G401.6 (cell line): Measurements from ENCODE around the gene FRMPD3.
"Not testable (repeated sequence)": the region's sequence is repeated elsewhere in the genome, so short reads cannot be mapped to it uniquely, and the experiment has no call there.

Source experiments
- FAIRE-seq: peaks from 2 replicates; lab custom pipeline; 2012; peaks lifted over from hg19 to GRCh38; lab: Jason Lieb, UNC

The FRMPD3 gene

DNA sequence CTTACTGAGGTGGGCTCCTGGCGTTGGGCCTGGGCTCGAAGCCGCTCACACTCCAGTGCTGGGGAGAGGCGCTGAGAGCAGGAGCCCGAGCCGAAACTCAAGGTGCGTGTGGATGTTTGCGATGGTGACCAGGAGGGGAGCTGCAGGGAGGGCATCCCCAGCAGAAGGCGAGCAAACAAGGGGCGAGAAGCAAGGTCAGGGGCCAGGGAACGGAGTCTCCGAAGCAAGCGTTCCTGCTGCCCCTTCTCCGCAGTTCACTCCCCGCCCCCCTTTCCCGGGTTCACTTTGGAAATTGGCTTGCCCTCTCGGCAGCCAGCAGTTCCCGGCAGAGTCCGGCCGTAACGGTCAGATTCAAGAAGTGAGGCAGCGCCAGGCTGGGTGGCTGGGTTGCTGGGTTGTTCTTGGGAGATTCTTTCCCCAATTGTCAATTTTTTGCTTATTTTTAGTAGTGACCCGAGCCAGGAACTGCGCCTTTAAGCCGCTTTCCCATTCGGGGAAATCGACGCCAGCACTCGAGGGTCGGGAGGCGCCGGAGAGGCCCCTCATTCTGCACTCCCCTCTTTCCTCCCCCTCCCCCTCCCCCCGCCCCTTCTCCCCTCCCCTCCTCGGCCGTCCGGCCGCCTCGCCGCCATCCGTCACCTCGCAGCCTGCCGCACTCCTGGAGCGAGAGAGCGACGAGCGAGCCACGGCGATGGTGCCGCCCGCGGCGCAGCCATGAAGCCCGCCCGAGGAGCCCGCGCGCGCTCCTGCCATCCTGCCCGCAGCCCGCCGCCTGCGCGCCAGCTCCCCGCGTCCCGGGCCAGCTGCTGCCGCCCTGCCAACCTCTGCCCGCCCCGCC is at the start of gene FRMPD3:
Gene FRMPD3, plus strand, starts transcription at position 655 of the 838 bp plus-strand sequence. CDS start 76,937 bp downstream, outside the sequence.
- FAIRE-seq, result no peak

DNA sequence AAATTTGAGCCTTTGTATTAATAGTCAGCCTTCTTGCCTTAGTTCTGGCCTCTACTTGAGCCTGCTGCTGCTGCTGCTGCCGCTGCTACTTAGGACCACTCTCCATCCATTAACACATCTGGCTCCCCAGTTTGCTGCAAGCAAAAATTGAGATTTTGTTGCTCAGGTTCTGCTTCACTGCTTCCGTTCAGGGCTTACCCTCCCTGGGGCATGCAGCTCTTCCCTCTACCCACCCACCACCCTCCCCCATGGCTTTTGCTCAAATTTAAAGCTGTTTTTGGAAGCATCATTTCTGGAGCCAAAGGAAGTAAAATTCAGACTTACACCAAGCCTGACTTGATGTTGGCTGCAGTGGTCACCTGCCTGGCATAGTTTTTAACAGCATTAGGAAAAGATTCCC is 28.9 kb upstream of the FRMPD3 start:
- no peak for FAIRE-seq

DNA sequence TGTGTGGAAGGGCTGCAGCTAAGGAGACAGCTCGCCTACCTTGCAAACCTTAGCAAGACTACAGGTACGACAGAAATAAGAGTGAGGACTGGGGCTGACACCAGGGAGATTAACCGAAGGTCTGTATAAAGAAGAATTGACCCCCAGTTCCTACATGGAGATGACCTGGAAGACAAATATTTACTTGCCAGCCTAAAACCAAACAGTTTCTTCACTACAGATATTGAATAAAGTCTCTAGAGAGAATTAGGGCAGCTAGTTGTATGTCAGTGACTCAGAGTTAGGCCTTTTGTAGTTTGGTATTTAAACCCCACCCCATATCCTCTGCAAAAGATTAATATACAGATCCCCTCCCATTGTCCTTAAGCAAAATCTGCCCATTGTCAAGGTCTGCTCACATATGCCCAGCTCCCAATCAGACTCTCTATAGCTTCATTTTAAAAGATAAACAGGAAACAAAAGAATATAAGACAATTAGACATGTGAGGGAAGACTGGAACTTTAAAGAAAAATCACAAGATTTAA is 28.1 kb upstream of the FRMPD3 start:
- FAIRE-seq, result no peak

DNA sequence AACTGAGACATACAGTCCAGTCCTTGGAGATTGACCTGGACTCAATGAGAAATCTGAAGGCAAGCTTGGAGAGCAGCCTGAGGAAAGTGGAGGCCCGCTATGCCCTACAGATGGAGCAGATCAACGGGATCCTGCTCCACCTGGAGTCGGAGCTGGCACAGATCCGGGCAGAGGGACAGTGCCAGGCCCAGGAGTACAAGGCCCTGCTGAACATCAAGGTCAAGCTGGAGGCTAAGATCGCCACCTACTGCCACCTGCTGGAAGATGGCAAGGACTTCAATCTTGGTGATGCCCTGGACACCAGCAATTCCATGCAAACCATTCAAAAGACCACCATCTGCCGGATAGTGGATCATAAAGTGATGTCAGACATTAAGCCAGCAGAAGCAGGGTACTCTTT is 20.4 kb upstream of the FRMPD3 start:
- FAIRE-seq, result no peak

DNA sequence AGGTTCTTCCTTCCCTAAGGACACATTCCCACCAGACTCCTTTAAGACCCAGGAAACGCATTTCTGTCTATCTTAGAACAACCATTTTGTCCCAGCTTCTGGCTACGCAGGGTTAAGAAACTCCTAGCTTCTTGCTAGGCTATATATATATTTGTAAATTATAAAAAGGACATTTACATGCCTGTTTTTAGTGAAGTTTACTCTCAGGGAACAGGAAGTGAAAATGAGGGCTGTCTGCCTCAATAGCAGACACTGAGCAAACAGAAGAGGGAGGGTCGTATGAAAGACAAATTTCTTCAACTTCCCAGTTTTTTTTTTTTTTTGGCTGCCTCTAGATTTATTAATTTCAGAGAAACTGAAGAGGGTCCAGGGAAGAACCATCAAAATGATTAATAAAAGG is 9.3 kb upstream of the FRMPD3 start:
- FAIRE-seq, result no peak

DNA sequence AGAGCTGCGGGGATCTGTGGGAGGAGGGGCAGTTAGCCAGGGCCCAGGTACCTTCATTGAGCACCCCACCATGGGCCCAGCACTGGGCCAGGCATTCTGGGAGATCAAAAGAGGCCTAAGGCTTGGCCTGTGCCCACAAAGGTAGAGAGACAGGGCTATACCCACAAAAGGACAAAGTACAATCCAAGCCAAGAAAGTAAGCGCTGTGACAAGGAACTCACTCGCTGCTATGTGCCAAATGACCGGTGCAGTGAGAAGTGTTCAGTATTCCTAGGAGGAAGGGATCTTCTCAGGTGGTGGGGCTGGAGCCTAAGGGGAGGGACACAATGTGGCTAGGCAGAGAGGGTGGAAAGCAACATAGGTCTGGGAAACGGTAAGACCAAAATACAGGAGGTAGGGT is 8.8 kb upstream of the FRMPD3 start:
- no peak for FAIRE-seq

DNA sequence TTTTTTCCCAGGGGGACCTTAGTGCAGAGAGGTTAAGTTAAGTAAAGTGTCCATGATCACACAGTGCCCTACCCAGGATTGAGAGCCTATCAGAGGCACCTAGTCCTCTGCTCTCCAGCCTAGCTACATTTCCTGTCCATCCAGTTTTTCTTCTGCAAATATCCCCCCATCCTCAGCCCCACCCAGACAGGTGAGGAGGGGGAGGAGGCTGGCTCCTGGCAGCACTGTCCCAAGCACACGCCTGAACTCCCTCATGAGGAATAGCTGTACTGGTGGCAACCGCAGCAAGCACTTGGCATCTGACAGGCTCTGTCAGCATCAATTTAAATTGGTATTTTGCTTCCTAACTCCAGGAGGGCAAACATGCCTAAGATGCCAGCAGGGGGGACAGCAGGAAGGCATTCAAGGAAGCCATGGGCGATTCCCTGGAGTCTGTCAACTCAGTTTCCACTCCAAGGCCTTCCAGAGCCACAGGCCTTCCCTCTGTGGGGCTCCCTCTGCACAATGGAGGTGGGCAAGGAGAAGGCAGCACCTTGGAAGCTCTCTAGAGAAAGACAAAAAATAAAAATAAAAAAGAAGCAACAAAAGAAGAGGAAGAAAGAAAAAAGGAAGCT is 6.4 kb upstream of the FRMPD3 start:
- no peak for FAIRE-seq

DNA sequence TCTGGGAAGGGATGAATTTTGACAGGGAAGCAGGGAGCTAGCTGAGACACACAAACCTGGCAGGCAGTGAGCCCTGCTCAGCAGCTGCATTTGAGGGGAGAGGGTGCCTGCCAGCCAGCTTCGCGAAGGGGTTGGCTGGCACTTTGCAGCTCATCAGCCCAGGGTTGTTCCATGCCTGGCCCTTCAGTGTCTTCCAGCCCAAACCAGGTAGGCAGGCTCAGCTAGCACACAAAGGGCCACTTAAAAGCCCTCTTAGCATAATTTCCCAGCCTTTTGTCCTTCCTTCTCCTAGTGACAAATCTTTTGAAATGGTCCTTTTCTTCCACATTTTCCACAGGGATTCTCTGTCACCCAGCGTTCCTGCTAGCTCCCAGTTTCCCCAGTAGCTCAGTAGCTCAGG is 4.3 kb upstream of the FRMPD3 start:
- FAIRE-seq, result no peak

DNA sequence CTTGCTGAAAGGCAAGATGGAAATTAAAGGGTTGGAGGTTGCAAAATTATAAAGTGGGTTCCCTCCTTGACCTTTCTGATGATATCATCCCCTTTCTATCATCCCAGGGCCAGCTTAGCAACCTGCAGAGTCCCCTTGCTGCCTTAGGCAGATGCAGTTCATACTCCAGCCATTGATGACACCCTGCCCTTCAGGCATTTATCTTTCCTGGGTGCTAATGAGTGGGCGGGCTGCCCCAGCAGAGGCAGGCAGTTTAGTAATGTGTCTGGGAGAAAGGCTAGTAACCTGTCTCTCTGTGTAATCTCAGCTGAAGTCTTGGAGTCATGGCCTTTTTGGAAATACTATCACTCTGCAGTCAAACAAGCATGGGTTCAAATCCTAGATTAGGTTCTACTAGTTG is 3.8 kb upstream of the FRMPD3 start:
- FAIRE-seq, result no peak

DNA sequence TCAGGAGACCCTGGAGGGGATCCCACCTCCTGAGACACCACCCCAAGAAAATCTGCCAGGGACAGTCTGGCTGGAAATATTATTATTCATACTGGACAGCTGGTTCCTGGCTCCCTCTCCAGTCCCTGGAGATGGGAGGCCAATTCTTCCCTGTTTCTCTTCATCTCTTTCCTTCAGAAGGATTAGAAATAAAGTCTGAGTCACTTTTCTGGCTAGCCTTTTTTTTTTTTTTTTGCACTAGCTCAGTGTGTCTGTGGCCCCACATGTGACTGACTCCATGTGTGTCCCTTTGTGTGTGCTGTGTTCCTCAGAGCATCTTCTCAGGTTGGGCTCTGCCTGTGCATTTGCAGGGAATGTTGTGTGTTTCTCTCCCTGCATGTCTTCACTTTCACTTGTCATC is 1.8 kb upstream of the FRMPD3 start:
- no peak for FAIRE-seq

DNA sequence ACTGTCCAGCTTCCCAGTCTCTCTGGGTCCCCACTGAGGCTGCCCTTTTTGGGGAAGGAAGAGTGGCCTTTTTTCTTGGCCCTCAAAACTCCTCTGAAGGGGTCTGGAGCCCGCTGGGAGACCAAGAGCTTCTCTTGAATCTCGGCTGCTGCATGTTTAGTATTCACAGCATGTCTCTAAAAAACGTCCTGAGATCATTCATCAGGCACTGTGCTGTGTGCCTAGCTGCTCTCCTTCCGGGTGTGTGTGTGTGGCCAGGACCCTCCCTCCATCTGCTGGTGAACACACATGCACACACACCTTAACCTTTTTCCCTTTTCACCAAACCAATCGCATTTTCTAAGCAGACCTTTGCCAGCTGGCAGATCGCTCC is 841 bp upstream of the FRMPD3 start:
- FAIRE-seq, result no peak

DNA sequence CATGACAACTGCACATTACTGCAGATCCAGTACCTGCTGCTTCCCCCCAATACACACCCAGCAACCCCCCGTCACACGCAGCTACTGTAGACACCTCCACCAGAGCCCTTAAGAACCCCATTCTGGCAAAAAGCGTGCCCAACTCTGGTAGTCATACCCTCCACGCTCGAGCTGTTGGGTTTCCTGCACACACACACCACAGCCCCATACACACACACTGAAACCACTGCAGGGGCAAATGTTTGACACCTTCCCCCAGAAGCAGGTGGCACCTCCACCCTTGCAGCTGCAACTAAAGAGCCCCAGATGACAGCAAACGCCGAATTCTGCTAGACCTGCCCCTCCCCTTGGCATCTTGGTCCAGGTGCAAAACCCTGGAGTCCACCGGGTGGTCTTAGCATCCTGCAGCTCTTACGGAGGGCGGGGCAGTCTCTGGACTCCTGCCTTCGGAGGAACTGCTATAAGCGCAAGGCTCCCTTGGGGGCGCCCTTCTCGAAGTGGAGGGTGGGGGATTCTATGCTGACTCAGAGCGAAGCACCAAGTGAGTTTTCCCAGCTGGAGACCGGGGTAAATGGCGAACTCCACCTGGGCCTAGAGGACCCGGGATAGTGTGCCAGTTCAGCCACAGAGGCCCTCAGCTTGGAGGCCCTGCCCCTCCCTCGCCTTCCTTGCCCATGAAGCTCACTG is 1.5 kb downstream of the FRMPD3 start:
- FAIRE-seq, result no peak

DNA sequence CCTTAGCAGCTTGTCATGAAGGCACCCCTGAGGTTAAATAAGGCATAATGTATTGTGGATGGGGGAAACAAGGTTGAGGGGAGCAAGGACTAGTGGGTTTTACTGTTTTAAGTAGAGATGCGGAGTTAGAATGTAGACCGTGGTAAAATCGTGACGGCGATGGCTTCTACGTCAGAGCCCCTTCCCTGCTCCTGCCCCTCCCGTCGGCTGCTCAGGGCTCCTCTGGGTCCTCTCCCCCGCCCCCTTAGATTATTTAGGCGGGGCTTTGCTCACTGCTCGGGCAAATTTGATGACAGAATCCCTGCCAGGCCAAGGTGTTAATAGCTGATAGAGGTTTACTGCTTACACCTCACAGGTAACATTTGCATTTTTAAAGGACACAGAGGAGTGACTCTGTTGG is 2.3 kb downstream of the FRMPD3 start:
- no peak for FAIRE-seq

DNA sequence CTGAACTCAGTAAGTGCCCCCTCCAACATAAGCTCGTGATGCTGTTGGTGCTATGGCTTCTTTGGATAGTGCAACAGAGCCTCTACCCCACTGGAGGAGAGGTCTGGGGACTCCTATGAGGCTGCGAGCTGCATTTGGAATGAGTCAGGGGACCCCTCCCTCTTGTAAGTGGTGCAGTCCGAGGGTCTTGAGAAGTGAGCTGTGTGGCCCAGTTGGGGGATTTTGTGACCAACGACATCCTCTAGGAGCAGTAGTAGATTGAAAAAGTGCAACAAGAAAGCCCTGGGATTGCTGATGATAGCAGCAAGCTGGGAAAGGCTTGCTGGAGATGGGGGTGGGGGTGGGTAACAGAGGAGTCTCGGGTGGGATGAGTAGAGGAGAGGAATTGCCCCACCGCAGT is 3.1 kb downstream of the FRMPD3 start:
- no peak for FAIRE-seq

DNA sequence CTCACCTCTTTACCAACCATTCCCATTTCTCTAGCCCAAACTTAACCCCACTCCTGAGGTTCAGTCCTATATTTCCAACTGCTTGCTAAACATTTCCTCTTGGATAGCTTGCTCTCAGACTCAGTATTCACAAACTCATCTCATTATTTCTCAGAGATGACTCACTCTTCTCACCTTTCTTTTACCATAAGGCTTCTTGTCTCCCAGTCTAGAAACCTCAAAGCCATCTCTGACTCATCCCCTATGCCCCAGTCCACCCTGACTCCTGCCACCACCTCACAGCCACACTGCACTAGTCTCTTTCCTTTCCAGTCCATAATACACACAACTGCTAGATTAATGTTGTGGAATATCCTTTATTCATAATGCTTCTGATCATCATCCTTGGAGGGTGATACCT is 4.8 kb downstream of the FRMPD3 start:
- no peak for FAIRE-seq

DNA sequence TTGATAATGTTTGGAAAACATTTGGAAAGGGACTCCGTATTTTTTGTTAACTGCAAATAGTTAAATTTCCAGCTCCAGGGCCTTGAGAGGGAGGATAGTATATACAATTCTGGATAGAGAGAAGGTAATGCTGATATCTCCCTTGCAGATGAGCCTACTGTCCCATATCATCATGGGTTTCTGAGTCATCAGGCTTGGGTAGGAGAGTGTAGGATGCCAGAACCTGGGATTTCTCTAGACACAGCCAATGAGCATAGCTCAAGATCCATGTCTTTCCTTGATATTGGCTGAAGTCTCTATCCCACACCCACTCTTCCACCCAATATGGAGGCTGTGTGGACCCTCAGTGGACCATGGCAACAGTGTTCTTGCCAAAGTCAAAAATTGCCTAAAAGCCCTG is 7.8 kb downstream of the FRMPD3 start:
- no peak for FAIRE-seq

DNA sequence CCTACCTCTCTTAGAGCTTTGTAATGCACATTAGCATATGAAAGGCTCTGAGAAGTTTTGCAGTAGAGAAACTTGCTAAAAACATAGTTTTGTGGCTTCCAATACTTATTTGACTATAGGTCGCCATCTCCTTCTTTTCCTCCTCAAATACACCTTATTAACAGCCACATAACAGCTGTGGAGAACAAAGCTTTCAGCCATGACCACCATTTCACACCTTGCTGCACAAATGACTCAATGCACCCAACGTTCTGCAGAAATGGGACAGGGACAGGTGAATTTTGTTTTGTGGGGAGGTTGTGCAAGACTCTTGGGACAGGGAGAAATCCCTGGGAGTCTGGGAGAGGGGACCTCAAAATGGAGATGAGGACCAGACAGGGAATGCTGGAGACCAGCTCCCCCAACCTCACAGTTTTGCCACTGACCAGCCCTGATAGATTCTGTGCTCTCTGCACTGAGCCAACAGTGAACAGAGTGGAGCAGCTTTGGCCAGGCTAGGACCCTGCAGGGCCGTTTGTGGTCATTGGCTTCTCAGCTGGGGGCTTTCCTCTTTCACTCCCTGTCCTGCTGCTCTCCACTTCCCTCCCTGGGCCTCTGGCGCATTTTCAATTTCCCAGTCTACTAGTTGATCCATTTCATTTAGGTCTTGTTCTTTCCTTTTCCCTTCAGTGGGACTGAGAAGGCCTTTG is 16.6 kb downstream of the FRMPD3 start:
- FAIRE-seq, result no peak

DNA sequence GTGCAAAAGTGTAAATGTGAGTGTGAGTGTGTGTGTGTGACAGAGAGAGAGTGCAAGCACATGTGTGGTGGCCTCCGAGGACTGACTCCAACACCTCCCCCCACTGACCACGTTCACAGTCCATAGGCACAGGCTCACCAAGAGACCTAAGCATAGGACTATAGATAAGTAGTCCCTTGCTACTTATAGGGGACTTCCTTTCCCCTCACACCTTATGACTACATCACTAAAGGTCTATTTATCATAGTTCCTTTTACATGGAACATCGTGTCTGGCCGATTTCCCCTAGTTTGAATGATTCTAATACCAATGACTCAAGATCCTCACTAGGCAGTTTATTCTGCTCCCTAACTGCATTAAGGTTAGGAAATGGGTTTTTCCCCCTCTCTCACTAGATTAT is 17.8 kb downstream of the FRMPD3 start:
- FAIRE-seq, result no peak

DNA sequence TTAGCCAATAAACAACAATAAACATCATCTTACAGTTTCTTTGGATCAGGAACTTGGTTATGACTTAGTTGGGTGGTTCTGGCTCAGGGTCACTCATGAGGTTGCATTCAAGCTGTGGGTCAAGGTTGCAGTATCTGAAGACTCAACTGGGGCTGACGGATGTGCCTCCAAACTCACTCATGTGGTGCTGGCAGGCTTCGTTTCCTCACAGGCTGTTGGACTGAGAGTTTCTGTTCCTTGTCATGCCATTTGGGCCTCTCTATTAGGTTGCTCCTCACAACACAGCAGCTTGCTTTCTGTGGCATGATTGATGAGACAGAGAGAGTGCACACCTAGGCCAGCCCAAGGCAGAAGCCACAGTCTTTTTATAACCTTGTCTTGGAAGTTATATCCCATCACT is 20.7 kb downstream of the FRMPD3 start:
- no peak for FAIRE-seq

DNA sequence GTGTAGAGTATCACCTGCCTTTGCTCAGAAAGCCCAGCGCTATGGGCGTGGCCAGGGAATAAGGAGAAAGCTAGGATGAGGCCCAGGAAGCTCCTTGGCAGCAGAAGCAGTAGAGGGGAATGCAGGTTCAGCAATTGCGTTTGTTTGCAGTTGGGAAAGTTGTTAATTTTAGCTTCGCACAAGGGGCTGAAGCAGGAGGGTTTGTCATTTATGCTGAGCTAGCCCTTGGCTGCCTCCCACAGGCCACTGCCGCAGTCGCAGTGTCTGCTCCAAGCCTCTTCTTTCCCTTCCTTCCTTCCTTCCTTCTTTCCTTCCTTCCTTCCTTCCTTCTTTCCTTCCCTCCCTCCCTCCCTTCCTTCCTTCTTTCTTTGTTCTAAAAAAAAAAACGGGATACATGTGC is 21.5 kb downstream of the FRMPD3 start:
- no peak for FAIRE-seq

DNA sequence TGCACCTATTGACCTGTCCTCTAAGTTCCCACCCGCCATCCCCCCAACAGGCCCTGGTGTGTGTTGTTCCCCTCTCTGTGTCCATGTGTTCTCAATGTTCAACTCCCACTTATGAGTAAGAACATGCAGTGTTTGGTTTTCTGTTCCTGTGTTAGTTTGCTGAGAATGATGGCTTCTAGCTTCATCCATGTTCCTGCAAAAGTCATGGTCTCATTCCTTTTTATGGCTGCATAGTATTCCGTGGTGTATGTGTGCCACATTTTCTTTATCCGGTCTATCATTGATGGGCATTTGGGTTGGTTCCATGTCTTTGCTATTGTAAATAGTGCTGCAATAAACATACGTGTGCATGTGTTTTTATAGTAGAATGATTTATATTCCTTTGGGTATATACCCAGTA is 22.0 kb downstream of the FRMPD3 start:
- FAIRE-seq, result not testable (repeated sequence)

DNA sequence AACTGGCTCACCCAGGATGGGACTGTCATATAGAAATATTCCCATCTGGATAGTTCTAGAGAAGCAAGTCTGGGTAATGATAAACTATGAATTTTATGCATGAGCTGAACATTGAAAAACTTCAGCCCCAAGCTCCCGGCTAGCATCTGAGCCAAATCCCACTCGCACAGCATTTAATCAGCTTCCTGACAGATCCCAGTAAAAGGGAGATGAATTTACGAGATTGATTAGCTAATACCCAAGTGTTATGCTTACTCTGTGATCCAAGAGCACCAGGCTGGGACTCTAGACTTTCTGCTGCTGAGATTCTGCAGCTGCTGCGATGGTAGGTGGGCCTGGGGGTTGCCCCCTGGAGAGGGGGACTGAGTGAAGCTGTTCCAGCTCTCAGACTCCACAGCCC is 28.0 kb downstream of the FRMPD3 start:
- no peak for FAIRE-seq

DNA sequence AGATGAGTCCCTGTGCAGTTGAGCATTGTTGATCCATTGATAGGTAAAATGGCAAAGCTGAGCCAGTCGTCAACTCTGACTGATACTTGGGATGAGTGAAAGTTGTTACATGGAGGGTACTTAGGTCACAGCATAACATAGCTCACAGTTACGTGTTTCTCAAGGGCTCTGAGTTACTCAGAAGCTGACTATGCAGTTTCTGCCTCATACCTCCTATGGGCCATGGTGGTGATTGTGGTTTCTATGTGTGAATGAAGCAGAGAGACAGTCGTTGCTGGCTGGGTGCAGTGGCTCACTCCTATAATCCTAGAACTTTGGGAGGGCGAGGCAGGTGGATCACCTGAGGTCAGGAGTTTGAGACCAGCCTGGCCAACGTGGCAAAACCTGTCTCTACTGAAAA is 30.8 kb downstream of the FRMPD3 start:
- no peak for FAIRE-seq
